ENCODE data around the gene SH3RF1.
"Not testable (repeated sequence)": the region's sequence is repeated elsewhere in the genome, so short reads cannot be mapped to it uniquely, and the experiment has no call there.

Gene SH3RF1

DNA sequence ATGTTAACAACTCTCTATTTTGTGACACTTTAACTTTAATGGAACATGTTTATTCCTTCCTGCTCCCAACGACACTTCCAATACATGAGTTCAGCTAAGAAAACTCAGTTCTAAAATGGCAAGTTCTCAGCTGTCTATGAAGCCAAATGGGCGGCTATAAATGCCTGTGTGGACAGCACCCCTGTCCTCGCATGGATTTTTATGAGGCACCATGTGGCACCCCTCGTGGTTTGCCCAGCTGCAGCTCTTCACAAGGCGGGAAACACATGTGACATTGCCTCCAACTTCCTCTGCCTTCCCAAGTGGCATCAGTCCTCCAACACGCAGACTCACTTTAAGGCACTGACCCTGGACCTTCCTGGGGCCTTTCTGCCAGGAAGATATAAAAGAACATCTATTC lies 48.0 kb downstream of the SH3RF1 start:
- DNase-seq = no peak

GRCh38 chr4:169221662-169222061 lies 49.1 kb downstream of the SH3RF1 start:
- DNase-seq = no peak

DNA sequence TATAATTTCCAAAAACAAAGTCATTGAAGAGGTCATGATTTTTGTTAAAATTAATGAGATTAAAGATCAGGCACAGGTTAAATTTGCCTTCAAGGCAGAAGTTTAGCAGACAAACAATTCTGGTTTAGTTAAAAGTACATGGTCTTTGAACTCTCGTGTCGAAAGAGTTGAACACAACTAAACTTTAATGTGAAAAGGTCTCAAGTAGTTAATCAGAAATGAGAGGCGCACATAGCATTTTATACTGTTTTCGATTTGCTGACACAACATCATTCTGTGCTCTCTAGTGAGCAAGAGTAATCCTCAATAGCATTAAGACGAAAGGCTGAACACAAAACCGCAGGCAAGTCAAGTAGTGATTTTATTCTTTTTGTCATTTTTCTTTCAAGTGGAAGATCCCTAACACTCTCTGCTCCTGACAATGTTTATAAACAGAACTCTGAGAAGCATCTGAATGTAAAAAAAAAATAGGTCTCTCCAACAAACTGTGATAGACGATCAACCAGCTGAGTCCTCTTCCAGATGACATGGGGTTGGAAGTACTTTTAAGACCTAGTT lies 49.8 kb downstream of the SH3RF1 start:
- no peak for DNase-seq

- no peak for DNase-seq
Measured at GRCh38 chr4:169220447-169220846, 50.3 kb downstream of the SH3RF1 start.

GRCh38 chr4:169219440-169219839 lies 51.3 kb downstream of the SH3RF1 start:
- DNase-seq = no peak

GRCh38 chr4:169215656-169216055 lies 55.1 kb downstream of the SH3RF1 start:
- no peak for DNase-seq

DNA sequence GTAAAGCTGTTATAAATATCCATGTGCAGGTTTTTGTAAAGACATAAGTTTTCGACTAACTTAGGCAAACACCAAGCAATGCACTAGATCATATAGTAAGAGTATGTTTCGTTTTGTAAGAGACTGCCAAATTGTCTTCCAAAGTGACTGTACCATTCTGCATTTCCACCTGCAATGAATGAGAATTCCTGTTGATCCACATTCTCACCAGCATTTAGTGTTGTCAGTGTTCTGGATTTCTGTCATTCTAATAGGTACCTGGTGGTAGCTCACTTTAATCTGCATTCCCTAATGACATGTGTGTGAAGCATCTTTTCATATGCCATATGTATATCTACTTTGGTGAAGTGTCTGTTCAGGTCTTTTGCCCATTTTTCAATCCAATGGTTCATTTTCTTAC lies 57.8 kb downstream of the SH3RF1 start:
- no peak for DNase-seq

GRCh38 chr4:169210504-169211118 lies 60.1 kb downstream of the SH3RF1 start:
- DNase-seq = no peak

GRCh38 chr4:169209388-169209883 lies 61.3 kb downstream of the SH3RF1 start:
- no peak for DNase-seq

GRCh38 chr4:169208516-169208915 lies 62.2 kb downstream of the SH3RF1 start:
- no peak for DNase-seq

DNA sequence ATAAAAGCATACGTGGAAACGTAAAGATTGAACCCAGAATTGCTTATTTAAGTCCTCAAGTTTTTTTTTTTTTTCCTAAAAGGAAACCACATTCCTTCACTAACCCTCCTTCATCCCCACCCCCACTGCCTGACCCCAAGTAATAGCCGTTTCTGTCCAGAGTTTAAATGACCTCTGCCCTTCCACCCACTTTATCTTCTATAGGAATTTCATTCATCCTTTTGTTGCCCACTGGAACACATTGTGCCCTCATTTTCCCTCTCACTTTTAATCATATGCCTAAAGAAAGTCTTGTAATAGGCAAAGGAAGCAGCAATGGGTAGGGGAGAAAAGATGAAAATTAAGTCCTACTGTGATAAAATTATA lies 62.7 kb downstream of the SH3RF1 start:
- DNase-seq = no peak

DNA sequence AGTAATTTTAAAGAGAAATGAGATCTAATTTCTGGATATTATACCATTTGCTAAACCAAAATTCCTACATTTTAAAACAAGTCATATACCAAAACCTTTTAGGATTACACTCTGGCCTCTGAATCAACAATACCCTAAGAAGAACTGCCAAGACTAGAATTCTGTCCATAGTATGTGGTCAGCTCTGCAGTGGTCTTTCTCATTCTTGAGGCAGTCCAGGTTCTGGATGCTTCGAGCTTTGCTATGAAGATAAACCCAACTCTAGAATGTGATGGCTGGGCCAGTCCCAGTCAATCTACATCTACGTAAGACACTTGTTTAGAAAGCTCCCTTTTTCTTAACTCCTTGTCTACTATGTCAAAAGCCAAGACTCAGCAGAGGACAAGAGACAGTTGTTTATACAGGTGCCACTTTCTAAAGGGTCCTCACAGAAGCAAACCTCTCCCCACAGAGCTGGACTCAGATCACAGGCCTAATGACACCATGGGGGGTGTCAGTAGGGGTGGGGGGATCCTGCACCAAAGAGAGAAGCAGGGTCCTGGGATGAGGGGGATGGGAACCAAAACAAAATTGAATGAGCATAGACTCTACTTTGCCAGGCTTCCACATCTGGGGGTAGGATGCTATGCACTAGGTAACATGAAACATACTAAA lies 63.2 kb downstream of the SH3RF1 start:
- no peak for DNase-seq

- no peak for DNase-seq
Measured at GRCh38 chr4:169205744-169206080, 65.0 kb downstream of the SH3RF1 start.

DNA sequence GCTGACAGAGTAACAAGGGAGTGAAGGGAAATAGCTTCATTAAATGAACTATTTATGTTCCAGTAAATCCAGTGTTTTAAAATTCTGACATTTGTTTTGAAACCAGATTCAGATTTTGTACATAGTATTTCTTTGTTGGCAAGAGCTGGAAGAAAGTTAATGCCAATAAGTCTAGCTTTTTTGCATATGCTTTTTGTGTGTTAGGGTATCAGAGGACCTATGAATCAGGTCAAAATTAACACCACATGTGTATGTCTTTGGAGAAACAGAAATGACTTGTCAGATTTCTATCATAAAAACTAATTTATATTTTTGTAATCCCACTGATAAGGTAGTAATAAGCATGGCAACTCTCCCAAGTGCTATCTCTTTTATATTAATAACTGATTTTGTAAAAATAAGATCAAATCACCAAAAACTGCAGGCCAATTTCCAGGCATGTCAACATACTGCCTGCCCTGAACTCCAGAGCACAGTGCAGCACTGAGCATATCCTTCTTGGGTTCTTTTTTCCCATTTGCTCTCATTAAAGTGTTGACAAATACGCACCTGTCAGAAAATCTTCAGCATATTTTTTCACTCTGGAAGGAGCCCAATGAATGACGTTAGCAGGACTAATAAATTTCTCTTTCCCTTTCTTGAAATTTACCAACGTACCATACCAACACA lies 65.5 kb downstream of the SH3RF1 start:
- no peak for DNase-seq

DNA sequence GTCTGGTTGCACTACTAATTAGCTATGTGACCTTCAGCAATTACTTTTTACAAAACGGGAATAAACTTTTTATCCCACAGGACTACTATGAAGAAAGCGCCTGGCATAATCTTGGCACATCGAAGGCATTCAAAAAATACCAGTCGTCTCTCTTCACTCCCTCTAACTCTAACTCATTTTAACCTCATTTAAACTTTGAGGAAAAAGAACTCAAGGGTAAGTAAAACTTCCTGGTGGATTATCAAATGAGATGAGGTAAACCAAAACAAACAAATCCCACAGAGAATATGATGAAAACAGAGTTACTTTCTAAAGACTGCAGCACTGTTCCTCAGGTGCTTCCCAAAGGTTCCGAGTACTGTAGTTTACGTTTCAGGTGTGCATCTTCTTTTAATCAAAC lies 66.9 kb downstream of the SH3RF1 start:
- DNase-seq = no peak

DNA sequence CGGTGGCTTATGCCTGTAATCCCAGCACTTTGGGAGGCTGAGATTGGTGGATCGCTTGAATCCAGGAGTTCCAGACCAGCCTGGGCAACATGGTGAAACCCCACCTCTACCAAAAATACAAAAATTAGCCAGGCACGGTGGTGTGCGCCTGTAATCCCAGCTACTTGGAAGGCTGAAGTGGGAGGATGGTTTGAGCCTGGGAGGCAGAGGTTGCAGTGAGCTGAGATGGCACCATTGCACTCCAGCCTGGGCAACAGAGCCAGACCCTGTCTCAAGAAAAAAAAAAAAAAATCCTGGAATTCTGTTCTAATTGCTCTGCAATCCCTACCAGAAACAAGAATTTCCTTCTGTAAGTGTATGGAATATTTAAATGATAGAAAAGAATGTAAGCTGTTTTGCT lies 67.5 kb downstream of the SH3RF1 start:
- DNase-seq = not testable (repeated sequence)

DNA sequence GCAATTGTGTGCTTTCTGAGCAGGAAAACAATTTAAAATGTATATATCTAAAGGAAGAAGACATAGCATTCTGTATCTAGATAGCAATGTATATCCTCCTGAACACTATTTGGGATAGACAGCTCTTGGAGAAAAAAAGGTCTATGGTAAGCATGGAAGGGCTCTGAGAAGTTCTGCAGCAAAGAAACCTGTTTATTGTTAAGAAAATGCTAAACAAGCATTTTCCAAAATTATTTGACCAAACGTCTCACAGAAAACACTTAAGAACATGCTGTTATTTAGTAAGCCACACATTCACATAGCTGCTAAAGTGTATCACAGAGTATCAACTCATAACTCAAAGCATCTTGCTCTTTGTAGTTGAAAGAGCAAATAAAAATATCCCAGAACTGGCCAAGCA lies 67.9 kb downstream of the SH3RF1 start:
- DNase-seq = no peak

DNA sequence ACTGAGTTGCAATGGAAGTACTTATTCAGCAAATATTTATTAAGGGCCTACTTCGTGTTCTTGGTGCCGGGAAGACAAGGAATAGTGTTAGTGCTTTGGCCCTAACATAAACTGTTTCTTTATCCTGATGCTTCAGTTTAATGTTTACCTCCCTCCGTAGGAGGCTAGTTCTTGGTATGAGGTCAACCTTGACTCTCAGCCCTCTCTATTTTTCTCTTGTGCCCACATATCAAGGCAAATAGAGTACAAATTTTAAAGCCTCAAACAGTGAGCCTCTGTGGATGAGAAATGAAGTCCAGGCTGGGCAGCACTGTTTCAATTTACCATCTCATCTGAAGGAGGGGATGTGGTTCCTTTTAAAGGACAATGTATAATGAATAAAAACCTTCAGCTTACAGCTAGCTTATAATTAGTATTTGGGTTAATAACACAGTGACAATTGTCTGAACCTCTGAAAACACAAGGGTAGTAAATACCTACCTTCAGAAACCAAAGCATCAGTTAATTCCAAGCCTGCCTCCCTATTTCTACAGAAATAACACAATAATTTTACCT lies 68.5 kb downstream of the SH3RF1 start:
- DNase-seq = no peak

GRCh38 chr4:169201222-169202144 lies 69.3 kb downstream of the SH3RF1 start:
- no peak for DNase-seq

GRCh38 chr4:169200361-169201030 lies 70.3 kb downstream of the SH3RF1 start:
- DNase-seq = no peak

DNA sequence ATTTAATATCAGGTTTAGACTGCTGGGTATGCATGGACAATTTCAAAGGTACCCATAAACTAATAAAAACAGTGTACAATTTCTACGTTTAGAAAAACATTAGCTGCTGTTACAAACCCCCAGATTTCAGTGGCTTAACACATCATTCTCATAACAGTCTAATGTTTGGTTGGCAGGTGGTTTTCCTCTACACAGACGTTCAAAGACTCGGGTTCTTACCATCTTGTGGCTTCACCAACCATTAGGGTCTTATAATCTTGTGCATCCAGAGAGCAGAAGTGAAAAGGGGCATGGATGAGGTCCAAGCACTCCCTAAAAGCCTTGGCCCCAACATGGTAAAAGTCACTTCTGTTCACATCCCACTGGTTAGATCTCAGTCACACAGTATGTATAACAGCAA lies 71.6 kb downstream of the SH3RF1 start:
- no peak for DNase-seq

DNA sequence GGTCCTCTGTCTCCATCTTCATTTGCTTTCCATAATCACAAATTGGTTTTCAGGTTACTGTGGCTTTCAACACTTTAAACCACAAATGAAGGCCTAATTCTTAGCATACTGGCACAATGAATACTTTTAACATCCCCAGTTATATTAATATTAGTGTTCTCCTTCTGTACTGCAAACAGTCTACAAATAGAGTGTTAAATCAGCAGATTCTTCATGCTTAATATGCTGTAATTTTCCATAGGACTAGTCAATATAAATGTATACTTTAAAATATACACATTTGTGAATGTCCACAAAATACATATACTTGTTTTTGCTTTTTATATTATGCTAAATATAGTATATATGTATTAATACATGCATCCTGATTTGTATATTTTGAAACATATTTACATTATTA lies 72.6 kb downstream of the SH3RF1 start:
- no peak for DNase-seq

Measured in right hindlimb (tissue), 1 donor.